H1 (cell line): ENCODE measurements around the gene ADGRB2. TPM values are rescaled to one million over a fixed set of nuclear protein-coding genes. Genes with fewer than 3 reads are reported as not detected.

ENCODE experiments used
- CTCF ChIA-PET: fragments of 300-600 bp; sonication (Branson Sonifier 250); formaldehyde crosslinking; loops from one replicate; lab custom pipeline; 2021; ENCODE audit not compliant: partially characterized antibody; lab: Charles Lee
- POLR2A ChIA-PET: fragments of 300-600 bp; sonication (Branson Sonifier 250); formaldehyde crosslinking; loops from one replicate; lab custom pipeline; 2021; ENCODE audit warnings: inconsistent platforms; ENCODE audit not compliant: partially characterized antibody; lab: Charles Lee
- DNase-seq, 2 experiments: peaks; one replicate each; pipeline versions ENCODE4 v3.0.0 to v3.0.0-alpha.2; 2010 to 2022; ENCODE audit warnings: low spot score in 2 of 2, low read depth in 1 of 2, mixed read lengths in 1 of 2
- FAIRE-seq: peaks from 2 replicates; lab custom pipeline; 2011; peaks lifted over from hg19 to GRCh38; lab: Jason Lieb, UNC
- H2AFZ ChIP-seq: 2 replicates; pipeline ENCODE4 v1.8.1; 2012; ENCODE audit warnings: low read length, inconsistent platforms
- H2AK5ac ChIP-seq: 2 replicates; pipeline ENCODE4 v1.6.1; 2013; ENCODE audit warnings: low read depth, low read length
- H2BK120ac ChIP-seq: replicated peaks from 2 replicates; pipeline ENCODE3; 2013; ENCODE audit warnings: low read depth, low read length, inconsistent platforms
- H2BK12ac ChIP-seq: 2 replicates; pipeline ENCODE4 v1.6.1; 2013; ENCODE audit warnings: low read depth, low read length
- H2BK15ac ChIP-seq: 2 replicates; pipeline ENCODE4 v1.6.1; 2013; ENCODE audit warnings: low read length
- H2BK20ac ChIP-seq: 2 replicates; pipeline ENCODE4 v1.6.1; 2013; ENCODE audit warnings: low read length
- H2BK5ac ChIP-seq: 2 replicates; pipeline ENCODE4 v1.6.1; 2013; ENCODE audit warnings: low read depth, low read length
- H3K14ac ChIP-seq: 2 replicates; pipeline ENCODE4 v1.6.1; 2013; ENCODE audit warnings: inconsistent platforms; ENCODE audit not compliant: insufficient read length
- H3K18ac ChIP-seq: 2 replicates; pipeline ENCODE4 v1.6.1; 2013; ENCODE audit warnings: low read length; ENCODE audit errors: extremely low read depth
- H3K23ac ChIP-seq: 2 replicates; pipeline ENCODE4 v1.6.1; 2013; ENCODE audit warnings: inconsistent platforms; ENCODE audit not compliant: insufficient read length
- H3K23me2 ChIP-seq: 2 replicates; pipeline ENCODE4 v1.6.1; 2013; ENCODE audit warnings: low read depth, low read length
- H3K27ac ChIP-seq: 2 replicates; pipeline ENCODE4 v1.6.1; 2011; ENCODE audit warnings: low read depth, low read length, inconsistent platforms
- H3K27me3 ChIP-seq, 4 experiments: replicated peaks in 1 of 4; 1 replicate in 1 of 4; 2 replicates in 3 of 4; pipeline versions ENCODE4 v1.6.1 to v1.8.1; 2011 to 2013; ENCODE audit warnings: low read length in 3 of 4, mild to moderate bottlenecking in 3 of 4, inconsistent platforms in 2 of 4, mixed read lengths in 2 of 4, moderate library complexity in 1 of 4; ENCODE audit not compliant: control insufficient read depth in 3 of 4, insufficient read depth in 3 of 4; ENCODE audit errors: extremely low read depth in 1 of 4
- H3K36me3 ChIP-seq, 4 experiments: 2 replicates each; pipeline versions ENCODE4 v1.6.1 to v1.8.1; 2011 to 2013; ENCODE audit warnings: mild to moderate bottlenecking in 4 of 4, low read length in 3 of 4, moderate library complexity in 2 of 4, control low read depth in 1 of 4, inconsistent platforms in 1 of 4; ENCODE audit not compliant: insufficient read depth in 4 of 4, control insufficient read depth in 2 of 4
- H3K4ac ChIP-seq: replicated peaks from 2 replicates; pipeline ENCODE3; 2013; ENCODE audit warnings: low read length, low read depth, mixed read lengths, inconsistent platforms; ENCODE audit not compliant: insufficient read length
- H3K4me1 ChIP-seq, 4 experiments: replicated peaks in 1 of 4; 1 replicate in 1 of 4; 2 replicates in 3 of 4; pipeline versions ENCODE4 v1.6.1 to v1.8.1; 2011 to 2013; ENCODE audit warnings: low read length in 3 of 4, inconsistent platforms in 2 of 4, mixed read lengths in 1 of 4; ENCODE audit not compliant: insufficient read depth in 4 of 4, control insufficient read depth in 3 of 4
- H3K4me2 ChIP-seq, 2 experiments: 2 replicates each; pipeline versions ENCODE4 v1.6.1 to v1.8.1; 2011 to 2013; ENCODE audit warnings: low read depth in 2 of 2, low read length in 2 of 2, control low read depth in 1 of 2, inconsistent platforms in 1 of 2, mild to moderate bottlenecking in 1 of 2; ENCODE audit not compliant: insufficient read depth in 1 of 2
- H3K4me3 ChIP-seq, 4 experiments: fragments of 200-600, 300-600 bp in 1 of 4; sonication (generic), shearing (Covaris generic), sonication (Bioruptor Twin) in 1 of 4; 2 replicates each; pipeline versions ENCODE4 v1.5.1 to v1.8.1; 2011 to 2016; ENCODE audit warnings: low read length in 4 of 4, low read depth in 3 of 4, control low read depth in 2 of 4, inconsistent platforms in 2 of 4, mild to moderate bottlenecking in 2 of 4, mixed read lengths in 1 of 4, moderate library complexity in 1 of 4; ENCODE audit not compliant: insufficient read depth in 2 of 4; ENCODE audit errors: extremely low read depth in 1 of 4
- H3K56ac ChIP-seq: replicated peaks from 2 replicates; pipeline ENCODE3; 2013; ENCODE audit warnings: low read depth, mild to moderate bottlenecking, mixed read lengths, low read length, inconsistent platforms; ENCODE audit not compliant: insufficient read length
- H3K79me1 ChIP-seq: 2 replicates; pipeline ENCODE4 v1.6.1; 2013; ENCODE audit warnings: low read depth, low read length, control low read depth
- H3K79me2 ChIP-seq, 2 experiments: 2 replicates each; pipeline versions ENCODE4 v1.6.1 to v1.8.1; 2012 to 2013; ENCODE audit warnings: low read length in 2 of 2, mild to moderate bottlenecking in 2 of 2, inconsistent platforms in 1 of 2; ENCODE audit not compliant: insufficient read depth in 2 of 2, control insufficient read depth in 1 of 2
- H3K9ac ChIP-seq, 4 experiments: replicated peaks in 1 of 4; 1 replicate in 1 of 4; 2 replicates in 3 of 4; pipeline versions ENCODE4 v1.6.1 to v1.8.1; 2011 to 2013; ENCODE audit warnings: low read depth in 3 of 4, low read length in 3 of 4, control low read depth in 2 of 4, mild to moderate bottlenecking in 2 of 4, moderate library complexity in 2 of 4, inconsistent platforms in 1 of 4; ENCODE audit errors: extremely low read depth in 1 of 4
- H3K9me3 ChIP-seq, 2 experiments: 2 replicates each; pipeline versions ENCODE4 v1.6.1 to v1.8.1; 2012 to 2013; ENCODE audit warnings: mild to moderate bottlenecking in 2 of 2, moderate library complexity in 2 of 2, control low read depth in 1 of 2, inconsistent platforms in 1 of 2, low read depth in 1 of 2, low read length in 1 of 2, mixed read lengths in 1 of 2; ENCODE audit not compliant: insufficient read depth in 2 of 2
- H4K20me1 ChIP-seq, 2 experiments: replicated peaks in 1 of 2; 2 replicates each; pipeline versions ENCODE3 to v1.8.1; 2011 to 2013; ENCODE audit warnings: inconsistent platforms in 2 of 2, low read length in 2 of 2, mild to moderate bottlenecking in 1 of 2; ENCODE audit not compliant: insufficient read depth in 2 of 2, control insufficient read depth in 1 of 2
- H4K5ac ChIP-seq: 2 replicates; pipeline ENCODE4 v1.6.1; 2013; ENCODE audit warnings: low read length, low read depth, mixed read lengths, inconsistent platforms; ENCODE audit not compliant: insufficient read length
- H4K8ac ChIP-seq: 2 replicates; pipeline ENCODE4 v1.8.0; 2013; ENCODE audit warnings: mild to moderate bottlenecking, moderate library complexity, low read length, inconsistent platforms; ENCODE audit not compliant: insufficient read depth; ENCODE audit errors: extremely low read depth
- H4K91ac ChIP-seq: replicated peaks from 2 replicates; pipeline ENCODE3; 2013; ENCODE audit warnings: low read length, mixed read lengths, inconsistent platforms; ENCODE audit not compliant: insufficient read length
- HDAC2 ChIP-seq, 2 experiments: fragments of 300-600 bp in 1 of 2; sonication (generic) in 1 of 2; IDR thresholded peaks; 2 replicates each; pipeline ENCODE4 v1.6.1; 2011 to 2012; ENCODE audit warnings: low read depth in 2 of 2, low read length in 2 of 2, mild to moderate bottlenecking in 2 of 2, moderate library complexity in 2 of 2, borderline replicate concordance in 1 of 2, inconsistent platforms in 1 of 2
- HDAC6 ChIP-seq: IDR thresholded peaks from one replicate; pipeline ENCODE4 v1.7.1; 2012; ENCODE audit warnings: low read depth, mild to moderate bottlenecking, inconsistent platforms, low read length, moderate library complexity
- KDM1A ChIP-seq: fragments of 200-600, 300-600 bp; sonication (generic); IDR thresholded peaks from 2 replicates; pipeline ENCODE4 v1.7.1; 2016; ENCODE audit warnings: mild to moderate bottlenecking, low read length, borderline replicate concordance
- WGBS, 2 experiments: shearing (Covaris generic) in 1 of 2; methylation state at CpG; one replicate each; pipeline versions ENCODE4 v1.1.6 to v1.1.7; 2013 to 2015; ENCODE audit warnings: low lambda C conversion rate in 2 of 2, mixed read lengths in 2 of 2, inconsistent platforms in 1 of 2, low coverage in 1 of 2, missing lambda C conversion rate in 1 of 2; ENCODE audit not compliant: insufficient replicate concordance in 2 of 2, insufficient coverage in 1 of 2, insufficient read length in 1 of 2; ENCODE audit errors: extremely low coverage in 1 of 2, missing lambda C conversion rate in 1 of 2; 5-methylcytosine and 5-hydroxymethylcytosine counted together
- polyA plus RNA-seq, 7 experiments: library from polyadenylated mRNA; depleted of rRNA in 3 of 7; stranded (reverse) in 5 of 7; unstranded in 2 of 7; fragments of >200 nt in 5 of 7; fragments of 200-250 nt in 2 of 7; gene quantifications; 1 replicate in 5 of 7; 2 replicates in 1 of 7; 4 replicates in 1 of 7; pipeline versions ENCODE4 v1.2.1 to v1.2.3, GENCODE V29; 2011 to 2013; ENCODE audit warnings: missing spikeins in 2 of 7, mixed read lengths in 2 of 7
- total RNA-seq: library from RNA; stranded (reverse); fragmentation: NEBNext Ultra II Directional; extraction: Animal tissue kit (Norgen Biotek cat#: 25700); gene quantifications from 2 replicates; pipeline ENCODE4 v1.2.1, GENCODE V29; 2021

Gene ADGRB2
- total and polyA plus RNA-seq, 2 of the 8 experiments (the other 6 are each of a cell fraction or from before 2014, with no cell fraction given): 15.6 to 26.2 TPM

- FAIRE-seq: no peak
Measured at GRCh38 chr1:31757204-31757679, 6.9 kb downstream of the ADGRB2 start.

More at GRCh38 chr1:31757204-31757679, 6.9 kb downstream of the ADGRB2 start:
- peak overlapping the region; percentile 44; the same call in 1 of the 2 replicates for H2BK5ac ChIP-seq
- H4K91ac ChIP-seq: no peak overlapping the region
- H2AK5ac ChIP-seq: 0 out of 2 replicates have a peak overlapping the region, but pooled peaks have one; percentile 19
- no peak overlapping the region for H3K4ac ChIP-seq
- WGBS, 2 experiments: 93% methylated on average over 8 of the region's 8 CpGs; no CpG with 5 or more reads in 1 of the 2 experiments
- no peak overlapping the region for H2BK120ac ChIP-seq
- peak overlapping the region; percentile 88; the same call in 1 of the 2 replicates for H2BK15ac ChIP-seq
- H3K27me3 ChIP-seq: peaks cover 0 to 5% (median 3%) of the 10 kb centered on the region in 4 experiments; a peak in 3 of 7 replicates
- no peak overlapping the region for H3K23ac ChIP-seq
- H3K9me3 ChIP-seq: no peaks in the 10 kb centered on the region
- H3K79me1 ChIP-seq: peaks cover 3% of the 10 kb centered on the region
- no peak overlapping the region for H3K27ac ChIP-seq
- no peak overlapping the region for H4K8ac ChIP-seq
- no peak overlapping the region for H3K4me2 ChIP-seq
- no peak overlapping the region for H2AFZ ChIP-seq
- H3K14ac ChIP-seq: no peak overlapping the region
- no peaks in the 10 kb centered on the region for H3K36me3 ChIP-seq
- H2BK20ac ChIP-seq: no peak overlapping the region
- no peak overlapping the region for H3K4me3 ChIP-seq
- H3K79me2 ChIP-seq: peaks cover 0 to 4% of the 10 kb centered on the region in 2 experiments; a peak in 1 of 4 replicates
- no peak overlapping the region for H3K9ac ChIP-seq
- H3K23me2 ChIP-seq: peaks cover 4% of the 10 kb centered on the region; the same call in 1 of the 2 replicates
- TF ChIP-seq KDM1A (peak; percentile 95), HDAC6 (no peak), HDAC2 (IDR thresholded peaks at IDR 0.05; ENCODE audit: borderline replicate concordance in 1 of 2, low read depth in 2 of 2, low read length in 2 of 2) (0 out of 4 replicates have a peak, but pooled peaks of 1 of the 2 experiments have one; percentile 68)
- H2BK12ac ChIP-seq: no peak overlapping the region
- peaks cover 19 to 36% (median 26%) of the 10 kb centered on the region in 4 experiments for H3K4me1 ChIP-seq
- ChIA-PET CTCF (interaction anchor here (0.7 to 14.0 kb wide), 10 partner anchors 10 to 207 kb away, joined by 3 to 206 read pairs (median 10); no protein-coding TSS in a partner anchor), POLR2A (interaction anchor here (1.4 to 2.3 kb wide), 3 partner anchors 8 to 14 kb away, joined by 3 to 9 read pairs (median 4); no protein-coding TSS in a partner anchor)
- H4K20me1 ChIP-seq: peaks cover under 1 to 10% of the 10 kb centered on the region in 2 experiments
- no peak for DNase-seq
- H3K56ac ChIP-seq: no peak overlapping the region
- H3K18ac ChIP-seq: no peak overlapping the region
- no peak overlapping the region for H4K5ac ChIP-seq
